ENCODE results near the gene ELF1.

DNA sequence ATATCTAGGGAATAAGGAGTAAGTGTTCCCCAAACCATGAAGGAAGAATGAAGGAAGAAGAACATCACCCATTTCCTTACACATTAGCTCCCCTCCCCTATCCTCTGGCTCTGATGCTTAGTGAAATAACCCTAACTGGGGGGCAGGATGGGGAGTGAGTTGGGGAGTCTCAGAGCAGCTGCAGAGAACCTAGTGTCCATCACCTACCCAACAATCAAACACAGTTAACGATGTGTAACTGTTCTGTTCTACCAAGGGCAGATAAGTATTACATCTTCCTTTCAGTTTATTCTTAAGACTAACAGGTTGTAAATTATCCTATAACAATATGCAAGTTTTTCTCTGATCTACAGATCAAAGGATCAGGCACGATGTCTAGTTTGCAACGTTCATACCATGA lies 12.8 kb downstream of the ELF1 start:
- TF ChIP-seq, protein P1, sequence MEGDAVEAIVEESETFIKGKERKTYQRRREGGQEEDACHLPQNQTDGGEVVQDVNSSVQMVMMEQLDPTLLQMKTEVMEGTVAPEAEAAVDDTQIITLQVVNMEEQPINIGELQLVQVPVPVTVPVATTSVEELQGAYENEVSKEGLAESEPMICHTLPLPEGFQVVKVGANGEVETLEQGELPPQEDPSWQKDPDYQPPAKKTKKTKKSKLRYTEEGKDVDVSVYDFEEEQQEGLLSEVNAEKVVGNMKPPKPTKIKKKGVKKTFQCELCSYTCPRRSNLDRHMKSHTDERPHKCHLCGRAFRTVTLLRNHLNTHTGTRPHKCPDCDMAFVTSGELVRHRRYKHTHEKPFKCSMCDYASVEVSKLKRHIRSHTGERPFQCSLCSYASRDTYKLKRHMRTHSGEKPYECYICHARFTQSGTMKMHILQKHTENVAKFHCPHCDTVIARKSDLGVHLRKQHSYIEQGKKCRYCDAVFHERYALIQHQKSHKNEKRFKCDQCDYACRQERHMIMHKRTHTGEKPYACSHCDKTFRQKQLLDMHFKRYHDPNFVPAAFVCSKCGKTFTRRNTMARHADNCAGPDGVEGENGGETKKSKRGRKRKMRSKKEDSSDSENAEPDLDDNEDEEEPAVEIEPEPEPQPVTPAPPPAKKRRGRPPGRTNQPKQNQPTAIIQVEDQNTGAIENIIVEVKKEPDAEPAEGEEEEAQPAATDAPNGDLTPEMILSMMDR (IDR thresholded peaks at IDR 0.05) = no peak
- TF ChIP-seq ZFX (IDR thresholded peaks at IDR 0.05; ENCODE audit: borderline replicate concordance) = no peak
